Tibial nerve (tissue), 3 donors: ENCODE data around the gene CREB3.

ENCODE experiments used
- CTCF ChIP-seq, 5 experiments: fragments of 200-600 bp in 3 of 5; fragments of 450-650 bp in 2 of 5; sonication (generic) in 3 of 5; IDR thresholded peaks; one replicate each; pipeline ENCODE4 v1.5.1; 2016 to 2019; ENCODE audit warnings: antibody characterized with exemption in 5 of 5, mild to moderate bottlenecking in 3 of 5, moderate library complexity in 2 of 5
- POLR2A ChIP-seq, 2 donors: fragments of 450-650 bp; IDR thresholded peaks; one replicate each; pipeline ENCODE4 v1.6.1; 2017; ENCODE audit warnings: antibody characterized with exemption in 2 of 2, mild to moderate bottlenecking in 2 of 2, moderate library complexity in 2 of 2

GRCh38 chr9:35750256-35750531 lies 17.7 kb downstream of the CREB3 start:
- TF ChIP-seq CTCF (IDR thresholded peaks at IDR 0.05), result no peak
- no peak for TF ChIP-seq POLR2A (IDR thresholded peaks at IDR 0.05)
